DND-41 (cell line): ENCODE results near the gene FNBP1.
"Not testable (repeated sequence)": the region's sequence is repeated elsewhere in the genome, so short reads cannot be mapped to it uniquely, and the experiment has no call there.

Experiments
- EZH2 ChIP-seq: IDR thresholded peaks from 3 replicates; pipeline ENCODE4 v1.6.1; 2012; ENCODE audit warnings: borderline replicate concordance, low read depth, mild to moderate bottlenecking, moderate library complexity, low read length, inconsistent platforms; ENCODE audit not compliant: severe bottlenecking
- TF ChIP-seq, protein P1 (sequence below): IDR thresholded peaks from 2 replicates; pipeline ENCODE4 v1.5.1; 2012; ENCODE audit warnings: borderline replicate concordance, low read length, moderate library complexity, mild to moderate bottlenecking; ENCODE audit not compliant: poor library complexity, severe bottlenecking; ENCODE audit errors: extremely low read depth

DNA sequence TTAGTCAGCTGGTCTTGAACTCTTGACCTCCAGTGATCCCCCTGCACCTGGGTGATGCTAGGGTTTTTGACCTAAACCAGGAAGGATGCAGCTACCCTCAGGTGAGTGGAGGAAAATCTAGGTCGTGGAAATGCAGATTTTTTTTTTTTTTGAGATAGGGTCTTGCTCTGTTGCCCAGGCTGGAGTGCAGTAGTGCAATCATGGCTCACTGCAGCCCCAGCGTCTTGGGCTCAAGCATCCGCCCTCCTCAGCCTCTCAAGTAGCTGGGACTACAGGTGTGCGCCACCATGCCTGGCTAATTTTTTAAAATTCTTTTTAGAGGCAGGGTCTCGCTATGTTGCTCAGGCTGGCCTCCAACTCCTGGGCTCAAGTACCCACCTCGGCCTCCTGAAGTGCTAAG lies 51.9 kb downstream of the FNBP1 start:
- TF ChIP-seq, protein P1, sequence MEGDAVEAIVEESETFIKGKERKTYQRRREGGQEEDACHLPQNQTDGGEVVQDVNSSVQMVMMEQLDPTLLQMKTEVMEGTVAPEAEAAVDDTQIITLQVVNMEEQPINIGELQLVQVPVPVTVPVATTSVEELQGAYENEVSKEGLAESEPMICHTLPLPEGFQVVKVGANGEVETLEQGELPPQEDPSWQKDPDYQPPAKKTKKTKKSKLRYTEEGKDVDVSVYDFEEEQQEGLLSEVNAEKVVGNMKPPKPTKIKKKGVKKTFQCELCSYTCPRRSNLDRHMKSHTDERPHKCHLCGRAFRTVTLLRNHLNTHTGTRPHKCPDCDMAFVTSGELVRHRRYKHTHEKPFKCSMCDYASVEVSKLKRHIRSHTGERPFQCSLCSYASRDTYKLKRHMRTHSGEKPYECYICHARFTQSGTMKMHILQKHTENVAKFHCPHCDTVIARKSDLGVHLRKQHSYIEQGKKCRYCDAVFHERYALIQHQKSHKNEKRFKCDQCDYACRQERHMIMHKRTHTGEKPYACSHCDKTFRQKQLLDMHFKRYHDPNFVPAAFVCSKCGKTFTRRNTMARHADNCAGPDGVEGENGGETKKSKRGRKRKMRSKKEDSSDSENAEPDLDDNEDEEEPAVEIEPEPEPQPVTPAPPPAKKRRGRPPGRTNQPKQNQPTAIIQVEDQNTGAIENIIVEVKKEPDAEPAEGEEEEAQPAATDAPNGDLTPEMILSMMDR = not testable (repeated sequence)
- not testable (repeated sequence) for TF ChIP-seq EZH2
